ENCODE results near the gene MAL.

MAL gene

GRCh38 chr2:95024960-95025405 lies 525 bp upstream of the MAL start:
- TF ChIP-seq CTCF (IDR thresholded peaks at IDR 0.05), result no peak

- TF ChIP-seq CTCF (IDR thresholded peaks at IDR 0.05), result no peak
Measured at GRCh38 chr2:95026471-95027368, 1.2 kb downstream of the MAL start.

DNA sequence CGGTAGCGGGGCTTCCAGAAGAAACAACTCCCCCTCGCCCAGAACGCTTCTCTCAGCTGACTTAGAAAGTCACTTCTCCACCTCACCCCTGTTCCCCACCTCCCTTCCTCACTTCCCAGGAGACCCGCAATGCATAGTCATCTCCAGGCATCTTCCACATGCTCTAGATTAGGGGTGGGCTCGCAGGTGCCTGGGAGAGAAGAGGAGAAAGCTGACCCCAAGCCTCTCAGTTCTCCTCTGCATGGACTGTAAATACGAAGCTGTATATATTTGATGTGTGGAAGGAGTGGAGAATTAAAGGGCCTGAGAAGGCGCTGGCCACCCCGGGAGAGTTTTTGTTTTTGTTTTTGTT lies 1.8 kb downstream of the MAL start:
- no peak for TF ChIP-seq CTCF (IDR thresholded peaks at IDR 0.05)

- TF ChIP-seq CTCF (IDR thresholded peaks at IDR 0.05), result no peak
Measured at GRCh38 chr2:95029898-95030341, 4.4 kb downstream of the MAL start.

GRCh38 chr2:95030496-95030895 lies 5.0 kb downstream of the MAL start:
- TF ChIP-seq CTCF (IDR thresholded peaks at IDR 0.05), result no peak

GRCh38 chr2:95031076-95031725 lies 5.7 kb downstream of the MAL start:
- TF ChIP-seq CTCF (IDR thresholded peaks at IDR 0.05), result no peak

DNA sequence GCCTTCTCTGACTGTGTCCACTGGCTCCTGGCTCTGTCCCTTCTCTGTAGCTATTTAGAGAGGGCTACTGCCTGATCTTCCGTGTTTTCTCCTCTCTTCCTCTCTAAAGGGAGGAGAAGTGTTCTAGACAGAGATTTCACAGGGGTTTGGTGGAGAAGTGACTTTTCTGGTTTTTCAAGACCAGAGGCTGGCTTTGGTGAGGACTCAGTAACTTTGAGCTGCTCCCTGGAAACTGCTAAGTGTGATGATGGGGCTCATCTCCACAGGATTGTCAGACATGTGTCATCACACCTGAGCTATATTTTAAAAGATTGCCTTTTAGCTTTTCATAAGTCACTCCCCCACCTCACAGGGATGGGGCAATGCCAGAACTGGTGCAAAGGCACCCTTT lies 6.2 kb downstream of the MAL start:
- no peak for TF ChIP-seq CTCF (IDR thresholded peaks at IDR 0.05)
